ENCODE data around the gene DICER1.

DICER1 gene

GRCh38 chr14:95088665-95089064 lies 68.7 kb downstream of the DICER1 start:
- DNase-seq = no peak

GRCh38 chr14:95087619-95088018 lies 69.7 kb downstream of the DICER1 start:
- DNase-seq = no peak

- DNase-seq = no peak
Measured at GRCh38 chr14:95085321-95085720, 72.0 kb downstream of the DICER1 start.

GRCh38 chr14:95078867-95079266 lies 78.5 kb downstream of the DICER1 start:
- no peak for DNase-seq

- DNase-seq = no peak
Measured at GRCh38 chr14:95077345-95077744, 80.0 kb downstream of the DICER1 start.

GRCh38 chr14:95075789-95076188 lies 81.5 kb downstream of the DICER1 start:
- DNase-seq = no peak

GRCh38 chr14:95073947-95074346 lies 83.4 kb downstream of the DICER1 start:
- no peak for DNase-seq

GRCh38 chr14:95072310-95072905 lies 84.9 kb downstream of the DICER1 start:
- DNase-seq = no peak

GRCh38 chr14:95071649-95072280 lies 85.6 kb downstream of the DICER1 start:
- no peak for DNase-seq

GRCh38 chr14:95070748-95071435 lies 86.4 kb downstream of the DICER1 start:
- DNase-seq = no peak

- no peak for DNase-seq
Measured at GRCh38 chr14:95069547-95069946, 87.8 kb downstream of the DICER1 start.

- no peak for DNase-seq
Measured at GRCh38 chr14:95069018-95069417, 88.3 kb downstream of the DICER1 start.

- DNase-seq = no peak
Measured at GRCh38 chr14:95068521-95068920, 88.8 kb downstream of the DICER1 start.

GRCh38 chr14:95068080-95068479 lies 89.2 kb downstream of the DICER1 start:
- DNase-seq = peak in 4 of 58 donors; percentile 8 to 31 (median 20)

GRCh38 chr14:95067526-95067925 lies 89.8 kb downstream of the DICER1 start:
- no peak for DNase-seq

- no peak for DNase-seq
Measured at GRCh38 chr14:95066427-95066986, 90.8 kb downstream of the DICER1 start.

GRCh38 chr14:95065411-95065810 lies 91.9 kb downstream of the DICER1 start:
- DNase-seq = no peak

GRCh38 chr14:95064734-95065133 lies 92.6 kb downstream of the DICER1 start:
- no peak for DNase-seq

- no peak for DNase-seq
Measured at GRCh38 chr14:95064256-95064655, 93.1 kb downstream of the DICER1 start.

GRCh38 chr14:95063391-95063790 lies 93.9 kb downstream of the DICER1 start:
- DNase-seq = peak in 4 of 58 donors; percentile 7 to 22 (median 10)

- DNase-seq = no peak
Measured at GRCh38 chr14:95062946-95063345, 94.4 kb downstream of the DICER1 start.

GRCh38 chr14:95062220-95062619 lies 95.1 kb downstream of the DICER1 start:
- DNase-seq = no peak

Measured in anterior cingulate cortex (tissue), 58 donors.